GM13977 (cell line): ENCODE measurements around the gene FRMD4A.
A peak's percentile ranks its signal among the peaks of the same experiment; 100 is the strongest.

Experiments used
- DNase-seq: peaks from one replicate; pipeline ENCODE4 v3.0.0; 2012; ENCODE audit warnings: low spot score
- in situ Hi-C: fragments of 300-500 bp; cut with MboI; formaldehyde crosslinking; loops from one replicate; pipeline ENCODE4 v1.12.0; 2022; ENCODE audit warnings: low sequenced_read_pairs, low pct_unique_long_range_greater_than_20kb, mixed read lengths, inconsistent platforms; ENCODE audit not compliant: unreplicated experiment
- TF ChIP-seq, protein P1 (sequence below): IDR thresholded peaks from 2 replicates; pipeline ENCODE4 v1.5.1; 2012; ENCODE audit warnings: mild to moderate bottlenecking, control low read depth; ENCODE audit not compliant: insufficient read depth; ENCODE audit errors: extremely low read depth, missing control alignments

The FRMD4A gene

DNA sequence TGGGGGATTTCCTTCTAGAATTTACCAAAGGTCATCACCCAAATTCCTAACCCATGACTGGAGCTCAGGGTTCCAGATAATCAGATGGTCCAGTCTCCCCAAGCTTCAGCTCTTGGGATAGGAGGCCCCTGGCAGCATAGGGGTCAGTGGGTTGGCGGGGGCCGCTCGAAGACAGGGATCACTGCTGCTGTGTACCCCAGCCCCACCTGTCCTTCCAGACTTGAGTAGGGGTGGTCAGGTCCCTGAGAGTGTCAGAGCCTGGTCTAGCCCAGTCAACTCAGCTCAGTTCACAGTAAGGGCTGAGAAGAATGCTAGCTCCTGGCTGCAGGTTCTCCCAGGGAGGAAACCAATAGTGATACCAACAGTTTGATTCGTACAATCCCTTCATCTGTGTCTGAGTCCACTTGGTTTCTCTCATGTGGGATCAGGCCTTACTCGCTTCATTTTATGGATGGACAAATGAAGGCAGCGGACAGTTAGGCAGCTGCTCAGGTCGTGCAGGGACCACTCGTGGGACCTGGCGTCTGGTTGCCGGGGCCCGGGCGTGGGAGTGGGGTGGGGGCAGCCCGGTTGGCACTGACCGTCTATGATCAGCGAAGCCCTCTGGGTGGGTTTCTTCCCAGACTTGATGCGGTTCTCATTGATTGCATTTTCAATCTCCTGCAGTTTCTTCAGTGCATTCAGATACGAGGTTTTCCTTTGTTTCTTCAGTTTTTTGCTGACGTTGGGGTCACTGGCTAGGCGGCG is 665.0 kb downstream of the FRMD4A start:
- in situ Hi-C loops, result loop anchor here (5.0 kb wide), 1 partner anchor 112 kb away; no protein-coding TSS in a partner anchor
- TF ChIP-seq, protein P1, sequence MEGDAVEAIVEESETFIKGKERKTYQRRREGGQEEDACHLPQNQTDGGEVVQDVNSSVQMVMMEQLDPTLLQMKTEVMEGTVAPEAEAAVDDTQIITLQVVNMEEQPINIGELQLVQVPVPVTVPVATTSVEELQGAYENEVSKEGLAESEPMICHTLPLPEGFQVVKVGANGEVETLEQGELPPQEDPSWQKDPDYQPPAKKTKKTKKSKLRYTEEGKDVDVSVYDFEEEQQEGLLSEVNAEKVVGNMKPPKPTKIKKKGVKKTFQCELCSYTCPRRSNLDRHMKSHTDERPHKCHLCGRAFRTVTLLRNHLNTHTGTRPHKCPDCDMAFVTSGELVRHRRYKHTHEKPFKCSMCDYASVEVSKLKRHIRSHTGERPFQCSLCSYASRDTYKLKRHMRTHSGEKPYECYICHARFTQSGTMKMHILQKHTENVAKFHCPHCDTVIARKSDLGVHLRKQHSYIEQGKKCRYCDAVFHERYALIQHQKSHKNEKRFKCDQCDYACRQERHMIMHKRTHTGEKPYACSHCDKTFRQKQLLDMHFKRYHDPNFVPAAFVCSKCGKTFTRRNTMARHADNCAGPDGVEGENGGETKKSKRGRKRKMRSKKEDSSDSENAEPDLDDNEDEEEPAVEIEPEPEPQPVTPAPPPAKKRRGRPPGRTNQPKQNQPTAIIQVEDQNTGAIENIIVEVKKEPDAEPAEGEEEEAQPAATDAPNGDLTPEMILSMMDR, result no peak
- no peak for DNase-seq

DNA sequence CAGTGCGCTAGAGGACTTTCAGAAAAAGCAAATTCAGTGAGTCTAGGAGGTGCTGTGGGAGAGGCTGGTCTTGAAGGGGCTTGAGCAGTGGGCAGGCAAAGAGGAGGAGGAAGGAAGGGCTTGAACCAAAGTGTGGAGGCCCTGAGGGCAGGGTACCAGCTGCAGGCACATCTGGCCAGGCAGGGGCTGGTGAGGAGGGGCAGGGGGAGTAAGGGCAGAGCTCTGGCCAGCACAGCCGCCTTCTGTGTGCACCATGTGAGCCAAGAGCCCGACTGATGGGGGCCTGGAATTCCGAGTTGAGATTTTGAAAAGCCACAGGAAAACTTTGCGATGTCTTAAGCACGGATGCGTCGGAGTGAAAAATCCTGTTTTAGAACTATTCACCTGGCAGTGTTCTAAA is 669.5 kb downstream of the FRMD4A start:
- in situ Hi-C loops, result no loop called here
- DNase-seq, result no peak
- TF ChIP-seq, protein P1, result no peak

DNA sequence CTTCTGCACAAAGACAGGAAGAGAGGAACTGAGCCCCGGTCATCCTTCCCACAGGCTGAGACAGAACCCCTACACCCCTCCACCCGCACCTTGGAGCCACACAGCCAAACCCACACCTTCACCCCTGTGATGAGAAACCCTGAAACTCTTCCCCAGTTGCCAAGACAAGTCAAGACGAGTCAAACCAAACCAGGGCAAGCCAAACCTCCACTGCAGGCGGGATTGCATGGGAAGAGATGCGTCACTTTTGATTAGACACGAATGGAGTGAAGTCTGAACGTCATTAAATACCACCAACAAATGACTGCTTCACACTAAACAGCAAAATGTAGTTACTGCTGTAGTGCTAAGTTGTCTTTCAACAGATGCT is 670.2 kb downstream of the FRMD4A start:
- TF ChIP-seq, protein P1, result no peak
- DNase-seq, result no peak
- in situ Hi-C loops, result no loop called here

DNA sequence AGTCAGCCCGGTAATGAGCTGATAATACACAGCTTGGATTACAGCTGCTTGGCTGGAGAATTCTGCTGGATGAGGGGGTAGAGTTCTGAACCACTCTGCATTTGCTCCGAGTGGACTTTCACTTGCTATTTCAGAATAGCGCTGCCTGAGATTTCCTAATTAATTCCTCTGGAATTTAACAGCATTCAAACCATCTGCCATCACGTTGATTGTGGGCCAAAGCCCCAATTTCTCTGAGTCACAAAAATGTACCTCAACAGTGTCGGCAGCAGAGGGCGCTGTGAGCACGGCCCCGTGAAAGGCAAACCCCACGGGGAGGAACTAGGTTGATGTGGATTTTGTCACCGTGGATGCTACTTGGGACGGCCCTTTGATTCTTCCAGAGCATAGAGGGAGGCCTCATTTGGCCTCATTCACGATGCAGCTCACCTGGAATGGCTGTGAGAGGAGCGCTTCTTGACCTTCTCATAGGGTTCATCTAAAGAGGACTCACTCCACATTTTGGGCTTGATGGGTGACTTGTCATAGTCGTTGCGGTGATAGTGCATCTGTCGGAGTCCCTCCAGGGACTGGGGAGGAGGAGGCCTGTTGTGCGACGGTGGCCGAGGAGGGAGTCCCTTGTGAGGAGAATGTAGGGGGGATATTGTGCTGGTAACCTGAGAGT is 670.7 kb downstream of the FRMD4A start:
- TF ChIP-seq, protein P1, result peak; percentile 88
- in situ Hi-C loops, result no loop called here
- peak; percentile 86 for DNase-seq

DNA sequence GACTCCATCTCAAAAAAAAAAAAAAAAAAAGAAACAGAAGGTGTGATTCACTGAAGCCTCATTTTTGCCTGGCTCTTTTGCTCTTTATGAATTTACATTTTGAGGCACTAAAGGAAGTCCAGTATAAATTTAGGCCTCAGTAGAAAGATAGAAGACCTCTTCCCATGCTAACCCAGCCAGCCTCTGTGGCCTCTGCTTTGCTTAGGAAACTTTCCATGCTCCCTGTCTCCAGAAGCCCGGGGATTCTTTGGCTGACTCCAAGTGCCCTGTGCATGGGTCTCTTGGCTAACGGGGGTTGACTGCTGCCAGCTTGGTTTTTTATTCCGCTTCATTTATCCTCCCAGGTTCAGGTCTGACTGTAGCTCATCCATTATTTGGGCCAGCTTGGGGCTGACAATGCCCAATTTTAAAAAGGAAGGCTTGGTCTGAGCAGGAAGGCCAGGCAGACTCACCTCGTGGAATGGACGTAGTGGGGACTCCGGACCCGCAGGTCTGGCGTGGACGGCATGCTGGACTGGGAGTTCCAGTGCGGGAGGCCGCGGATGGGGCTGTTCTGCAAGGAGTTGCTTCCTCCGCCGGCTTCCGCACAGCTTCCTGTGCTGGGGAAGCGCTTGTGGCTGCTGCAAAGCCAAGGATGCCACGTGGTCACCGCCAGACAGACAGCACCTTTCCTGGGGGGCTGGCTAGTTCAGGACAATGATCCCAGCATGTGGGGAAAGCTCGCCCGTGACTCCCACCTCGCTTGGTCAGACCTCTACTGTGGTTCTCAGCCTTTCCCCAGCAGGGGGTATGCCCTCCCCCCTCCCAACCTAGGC is 671.6 kb downstream of the FRMD4A start:
- TF ChIP-seq, protein P1, result no peak
- in situ Hi-C loops, result no loop called here
- no peak for DNase-seq

DNA sequence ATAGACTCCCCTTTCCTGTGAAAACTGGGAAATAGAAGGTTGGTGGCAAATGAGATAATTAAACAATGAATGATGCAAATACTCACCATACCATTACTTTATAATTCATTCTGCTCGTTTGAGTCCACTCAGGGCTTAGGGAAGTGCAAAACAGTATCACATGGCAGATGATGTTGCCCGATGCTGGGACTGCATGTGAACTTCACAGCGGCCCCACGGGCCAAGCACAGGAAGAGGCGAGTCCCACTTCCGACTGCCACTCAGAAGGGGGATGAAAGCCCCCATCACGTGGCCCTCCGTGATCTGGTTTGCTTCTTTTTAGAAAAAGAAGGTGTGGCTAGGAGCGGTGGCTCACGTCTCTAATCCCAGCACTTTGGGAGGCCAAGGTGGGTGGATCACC is 672.5 kb downstream of the FRMD4A start:
- TF ChIP-seq, protein P1, result no peak
- DNase-seq, result no peak
- in situ Hi-C loops, result no loop called here
